HG02798 (cell line): ENCODE results near the gene HIP1.
"Not testable (repeated sequence)": the region's sequence is repeated elsewhere in the genome, so short reads cannot be mapped to it uniquely, and the experiment has no call there.

Source experiments
- ATAC-seq: cut with Tn5 transposase; IDR thresholded peaks from one replicate; pipeline ENCODE4 v1.9.1; 2021; ENCODE audit warnings: mild to moderate bottlenecking; ENCODE audit not compliant: unreplicated experiment, poor library complexity

Gene HIP1

DNA sequence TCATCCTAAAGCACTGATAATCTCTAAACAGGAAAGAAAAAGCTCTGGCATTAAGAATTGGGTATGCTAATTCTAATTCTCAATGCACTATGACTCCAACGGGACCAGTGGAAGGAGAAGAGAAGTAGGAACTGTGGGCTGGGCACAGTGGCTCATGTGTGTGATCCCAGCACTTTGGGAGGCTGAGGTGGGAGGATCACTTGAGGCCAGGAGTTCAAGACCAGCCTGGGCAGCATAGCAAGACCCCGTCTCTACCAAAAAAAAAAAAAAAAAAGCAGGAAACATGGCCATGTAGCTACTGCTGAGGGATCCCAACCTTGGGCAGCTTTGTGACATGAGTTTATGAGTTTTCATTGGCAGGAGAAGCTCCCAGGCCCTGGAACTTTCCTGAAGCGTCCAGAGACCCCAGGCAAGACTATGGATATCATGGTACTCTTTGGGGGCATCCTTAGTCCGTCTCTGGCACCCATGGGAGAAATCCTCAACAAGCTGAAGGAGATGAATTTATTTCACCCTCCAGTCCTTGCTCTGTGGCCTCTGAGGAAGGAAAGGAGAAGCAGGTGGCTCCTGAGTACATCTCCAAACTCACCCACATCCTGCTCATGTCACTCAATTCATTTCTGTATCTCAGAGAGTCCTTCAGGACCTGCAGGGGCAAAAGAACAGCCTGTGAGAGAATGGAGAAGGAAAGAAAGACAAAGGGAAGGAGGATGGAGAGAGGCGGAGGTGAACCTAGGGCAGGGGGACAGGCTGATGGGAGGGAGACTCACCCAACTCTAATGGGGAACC is 147.1 kb downstream of the HIP1 start:
- no peak for ATAC-seq

GRCh38 chr7:75590373-75591005 is 148.3 kb downstream of the HIP1 start:
- ATAC-seq: no peak

GRCh38 chr7:75584354-75584753 is 154.4 kb downstream of the HIP1 start:
- ATAC-seq: no peak

DNA sequence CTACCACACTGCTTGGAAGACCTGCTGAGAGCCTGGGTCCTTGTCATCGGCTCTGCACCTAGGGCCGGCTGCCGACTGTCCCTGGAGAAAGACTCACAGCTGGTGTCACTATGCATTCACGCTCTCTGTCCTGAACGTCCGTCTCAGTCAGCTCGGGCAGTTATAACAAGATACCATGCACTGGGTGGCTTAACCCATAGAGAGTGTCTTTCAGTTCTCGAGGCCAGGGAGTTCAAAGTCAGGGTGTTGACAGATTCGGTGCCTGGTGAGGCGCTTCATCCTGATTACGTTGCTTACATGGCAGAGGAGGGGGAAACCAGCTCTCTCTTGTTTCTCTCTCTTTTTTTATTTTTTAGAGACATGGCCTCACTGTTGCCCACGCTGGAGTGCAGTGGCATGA is 155.5 kb downstream of the HIP1 start:
- no peak for ATAC-seq

GRCh38 chr7:75579899-75580298 is 158.8 kb downstream of the HIP1 start:
- no peak for ATAC-seq

- no peak for ATAC-seq
Observed at GRCh38 chr7:75578081-75578480, 160.7 kb downstream of the HIP1 start.

DNA sequence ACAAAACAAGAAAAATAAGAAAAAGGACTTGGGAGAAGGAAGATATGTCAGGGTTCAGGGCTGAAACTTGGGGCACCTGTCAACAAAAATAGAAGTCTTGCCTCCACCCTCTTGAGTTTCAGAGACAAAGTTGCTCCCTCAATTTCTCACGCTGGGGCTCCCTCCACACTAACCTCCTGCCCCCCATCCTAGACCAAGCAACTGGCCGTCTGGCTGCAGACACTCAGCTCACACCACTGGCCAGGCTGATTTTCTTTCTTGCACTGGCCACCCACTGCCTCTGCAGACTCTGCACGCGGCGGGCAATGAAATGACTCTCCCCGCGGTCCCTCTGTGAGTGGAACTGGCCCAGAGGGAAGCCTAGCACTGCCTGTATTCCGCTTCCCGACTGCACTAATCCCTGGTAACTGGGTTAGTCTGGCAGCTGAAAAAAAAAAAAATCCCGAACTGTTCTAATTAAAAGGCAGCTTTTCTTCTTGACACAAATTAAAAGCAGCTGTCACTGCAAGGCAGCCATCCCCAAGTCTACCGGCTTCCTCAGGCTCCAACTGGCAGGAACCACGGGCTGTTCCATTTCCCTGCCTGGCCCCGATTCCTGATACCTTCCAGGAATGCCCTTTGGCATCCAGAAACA is 163.1 kb downstream of the HIP1 start:
- ATAC-seq: no peak

DNA sequence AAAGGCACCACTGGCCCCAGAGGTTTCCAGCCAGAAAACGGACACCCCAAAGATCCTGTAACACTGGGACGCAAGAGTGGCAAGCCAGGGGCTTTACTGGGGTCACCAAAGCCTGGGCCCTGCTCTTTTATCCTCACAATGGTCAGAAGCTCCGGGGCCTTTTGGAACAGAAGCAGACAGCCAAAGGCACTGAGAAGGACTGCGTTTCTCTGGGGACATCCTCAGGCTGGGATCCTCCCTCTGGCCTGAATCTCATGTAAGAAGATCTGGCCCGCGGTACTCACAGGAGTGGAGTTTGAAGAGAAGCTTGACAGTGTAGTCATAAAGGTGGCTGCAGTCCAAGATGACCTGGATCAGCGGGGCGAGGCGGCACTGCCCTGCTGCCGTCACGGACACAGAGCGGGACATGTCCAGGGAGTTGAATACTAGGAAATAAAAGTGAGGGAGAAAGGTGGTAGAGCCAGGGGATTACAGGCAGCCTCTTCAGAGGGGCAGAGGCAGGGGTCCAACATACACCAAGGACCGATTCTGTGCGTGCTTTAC is 165.2 kb downstream of the HIP1 start:
- ATAC-seq: no peak

DNA sequence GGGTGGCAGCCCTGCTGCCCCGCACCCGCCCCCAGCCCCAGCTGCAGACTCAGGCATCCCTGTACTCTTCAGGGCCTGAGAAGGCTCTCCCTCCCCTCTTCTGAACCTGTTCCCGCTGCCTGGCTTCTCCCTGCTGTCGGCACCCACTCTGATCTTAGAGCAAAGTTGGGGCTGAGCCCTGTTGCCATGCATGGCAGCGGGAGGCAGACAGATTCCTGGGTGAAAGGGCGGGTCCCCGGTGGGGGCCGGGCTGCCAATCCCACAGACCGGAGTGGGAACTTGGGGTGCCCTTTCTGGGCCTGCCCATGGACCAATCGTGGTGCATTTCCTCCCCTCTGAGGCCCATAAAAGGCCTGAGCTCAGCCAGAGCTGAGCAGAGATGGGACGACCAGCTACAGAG is 165.9 kb downstream of the HIP1 start:
- no peak for ATAC-seq

DNA sequence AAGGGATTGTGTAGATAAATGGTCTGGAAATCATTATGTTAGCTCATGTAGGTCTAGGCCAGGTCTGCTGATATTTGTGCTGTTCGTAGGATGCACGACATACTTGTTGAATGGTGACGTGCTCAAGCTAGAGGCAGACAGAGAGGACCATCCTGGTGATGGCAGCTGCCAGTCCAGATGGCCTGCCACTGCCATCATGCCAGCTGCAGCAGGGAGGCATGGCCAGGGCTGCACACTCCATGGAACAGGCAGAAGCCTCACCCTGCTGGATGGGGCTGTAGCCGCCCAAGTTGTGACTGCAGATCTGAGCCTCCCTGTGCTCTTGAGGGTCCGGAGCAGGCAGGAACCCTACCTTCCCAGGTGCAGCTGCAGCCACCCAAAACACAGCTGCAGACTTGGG is 166.3 kb downstream of the HIP1 start:
- ATAC-seq: no peak

DNA sequence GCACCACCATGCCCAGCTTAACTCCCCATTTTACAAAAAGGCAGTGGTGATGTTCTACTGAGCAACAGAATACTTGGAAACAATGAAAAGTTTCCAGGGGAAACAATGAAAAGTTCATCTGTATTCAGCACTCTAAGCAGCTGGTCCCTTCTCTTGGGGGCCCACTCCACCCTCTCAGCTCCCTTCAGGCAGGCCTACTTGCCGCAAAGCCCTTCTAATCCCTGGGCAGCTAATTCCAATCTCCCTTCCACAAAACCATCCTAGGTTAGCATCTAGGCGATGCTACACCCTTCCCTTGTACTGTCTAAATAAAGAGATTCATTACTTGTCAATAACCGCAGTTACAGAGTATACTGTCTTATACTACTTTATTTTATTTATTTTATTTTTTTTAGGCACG is 167.5 kb downstream of the HIP1 start:
- ATAC-seq: no peak

DNA sequence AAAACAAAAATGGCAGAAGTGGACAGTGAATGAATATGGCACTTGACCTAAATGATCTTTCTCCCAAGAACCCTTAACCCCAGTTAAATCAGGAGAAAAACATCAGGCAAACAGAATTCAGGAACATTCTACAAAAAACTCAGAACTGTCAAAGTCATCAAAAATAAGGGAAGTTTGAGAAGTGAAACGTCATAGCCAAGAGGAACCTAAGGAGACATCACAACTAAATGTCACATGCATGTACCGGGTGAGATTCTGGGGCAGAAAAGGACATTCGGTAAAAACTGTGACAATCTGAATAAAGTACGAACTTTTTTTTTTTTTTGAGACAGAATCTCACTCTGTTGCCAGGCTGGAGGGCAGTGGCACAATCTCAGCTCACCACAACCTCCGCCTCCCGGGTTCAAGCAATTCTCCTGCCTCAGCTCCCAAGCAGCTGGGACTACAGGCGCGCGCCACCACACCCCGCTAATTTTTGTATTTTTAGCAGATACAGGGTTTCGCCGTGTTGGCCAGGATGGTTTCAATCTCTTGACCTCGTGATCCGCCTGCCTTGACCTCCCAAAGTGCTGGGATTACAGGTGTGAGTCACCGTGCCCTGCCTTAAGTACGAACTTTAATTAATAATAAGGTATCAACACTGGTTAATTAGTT is 169.0 kb downstream of the HIP1 start:
- ATAC-seq: not testable (repeated sequence)

DNA sequence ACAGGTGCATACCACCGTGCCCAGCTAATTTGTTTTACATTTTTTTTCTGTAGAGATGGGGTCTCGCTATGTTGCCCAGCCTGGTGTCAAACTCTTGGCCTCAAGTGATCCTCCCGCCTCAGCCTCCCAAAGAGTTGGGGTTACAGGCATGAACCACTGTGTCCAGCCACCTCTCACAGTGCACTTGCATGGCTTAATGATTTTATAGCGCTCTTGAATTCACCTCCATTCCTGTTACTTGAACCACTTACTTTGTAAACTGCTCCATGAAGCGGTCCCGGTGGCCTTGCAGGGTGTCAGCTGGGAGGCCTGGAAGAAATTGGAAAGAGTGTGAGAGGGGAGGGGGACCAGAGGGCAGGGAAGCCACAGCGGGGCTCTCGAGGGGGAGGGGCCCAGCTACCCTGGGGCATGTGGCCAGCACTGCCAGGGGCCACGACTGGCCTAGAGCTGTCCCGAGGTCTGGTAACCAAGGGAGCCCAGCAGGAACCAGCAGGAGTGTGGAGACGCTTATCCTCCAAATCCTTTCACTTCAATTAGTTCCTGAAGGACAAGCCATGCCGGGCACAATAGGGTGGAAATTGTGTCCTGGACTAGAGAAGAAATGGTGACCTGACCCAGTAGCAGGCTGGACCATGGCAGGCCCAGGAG is 170.7 kb downstream of the HIP1 start:
- ATAC-seq: no peak

- no peak for ATAC-seq
Observed at GRCh38 chr7:75565132-75565837, 173.5 kb downstream of the HIP1 start.

- no peak for ATAC-seq
Observed at GRCh38 chr7:75563171-75563570, 175.6 kb downstream of the HIP1 start.

DNA sequence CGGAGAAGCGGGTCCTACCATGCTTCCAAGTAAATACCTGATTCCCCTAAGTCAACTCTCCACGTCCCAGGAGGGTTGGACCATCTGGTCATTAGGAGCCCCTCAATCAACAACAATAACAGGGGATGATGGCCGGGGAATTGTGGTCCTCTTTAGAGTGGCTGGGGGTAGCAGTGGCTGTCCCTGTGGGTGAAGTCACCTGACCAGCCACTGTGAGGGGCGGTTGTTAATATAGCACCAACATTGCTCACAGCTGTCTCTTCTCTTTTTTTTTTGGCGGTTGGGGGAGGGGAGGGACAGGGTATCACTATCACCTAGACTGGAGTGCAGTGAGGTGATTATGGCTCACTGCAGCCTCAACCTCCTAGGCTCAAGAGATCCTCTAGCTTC is 178.8 kb downstream of the HIP1 start:
- no peak for ATAC-seq

DNA sequence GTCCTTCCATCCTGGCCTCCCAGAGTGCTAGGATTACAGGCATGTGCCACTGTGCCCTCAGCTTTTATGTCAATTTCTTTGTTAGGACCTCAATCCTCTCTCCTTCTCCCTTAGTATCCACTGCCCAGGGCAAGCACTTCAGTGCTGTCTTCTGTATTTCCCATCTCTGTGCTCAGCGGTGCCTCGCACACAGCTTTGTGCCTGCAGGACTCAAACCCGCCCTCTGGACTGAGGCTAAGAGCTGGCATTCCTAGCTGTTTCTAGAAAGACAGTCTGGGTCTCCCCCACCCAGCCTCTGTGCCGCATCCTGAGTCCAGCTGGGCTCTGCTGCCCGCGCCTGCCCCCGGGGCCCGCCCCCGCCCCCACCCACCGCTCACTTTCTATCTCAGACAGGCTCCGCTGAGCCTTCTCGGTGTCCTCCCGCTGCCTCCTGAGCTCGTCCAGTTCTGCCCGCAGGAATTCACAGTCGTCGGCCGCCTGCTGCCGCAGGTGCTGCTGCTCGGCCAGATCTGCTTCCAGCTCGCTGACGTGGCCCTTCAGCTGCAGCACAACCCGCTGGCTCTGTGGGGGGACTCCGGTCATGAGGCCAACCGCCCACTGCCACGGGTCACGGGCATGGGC is 179.3 kb downstream of the HIP1 start:
- ATAC-seq: no peak

DNA sequence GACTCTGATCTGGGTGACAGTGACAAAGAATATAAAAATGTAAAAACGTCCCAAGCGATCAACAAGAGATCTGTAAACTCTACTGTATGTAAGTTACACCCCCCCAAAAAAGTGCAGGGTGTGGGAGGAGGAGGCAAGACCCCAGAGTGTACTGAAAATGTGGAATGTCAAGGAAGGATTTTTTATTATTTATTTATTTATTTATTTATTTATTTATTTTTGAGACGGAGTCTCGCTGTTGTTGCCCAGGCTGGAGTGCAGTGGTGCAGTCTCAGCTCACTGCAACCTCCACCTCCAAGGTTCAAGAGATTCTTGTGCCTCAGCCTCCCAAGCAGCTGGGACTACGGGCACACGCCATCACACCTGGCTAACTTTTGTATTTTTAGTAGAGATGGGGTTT is 181.9 kb downstream of the HIP1 start:
- ATAC-seq: not testable (repeated sequence)

DNA sequence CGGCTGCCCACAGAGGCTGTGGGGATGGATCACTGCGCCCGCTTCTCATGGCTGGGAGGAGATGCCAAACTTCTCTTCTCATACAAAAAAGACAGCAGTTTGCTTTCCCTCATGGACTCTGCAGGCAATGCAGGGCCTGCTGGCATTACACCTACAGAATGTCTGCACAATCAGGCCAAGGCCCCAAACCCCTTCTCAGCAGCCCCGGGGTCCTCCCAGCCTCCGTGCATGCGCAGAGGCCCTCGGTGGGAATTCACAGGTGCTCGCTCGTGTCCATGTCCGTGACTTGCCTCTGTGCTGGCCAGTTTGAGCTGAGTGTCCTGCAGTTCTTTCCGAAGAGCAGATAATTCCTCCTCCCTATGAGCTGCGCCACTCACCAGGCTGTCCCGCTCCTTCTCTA is 183.0 kb downstream of the HIP1 start:
- ATAC-seq: no peak
